Activated CD4-positive, alpha-beta T cell treated with anti-CD3 and anti-CD28 coated beads, Interleukin-2, Interleukin-4, amounts not matched to agents 100 ng/mL and 50 ng/mL, durations not matched to agents 16 hours and 8 hours (primary cell): ENCODE measurements around the gene COQ2.
"Not testable (repeated sequence)": the region's sequence is repeated elsewhere in the genome, so short reads cannot be mapped to it uniquely, and the experiment has no call there.

ENCODE experiments used
- DNase-seq: peaks from one replicate; pipeline ENCODE4 v3.0.0-alpha.2; 2020; ENCODE audit warnings: low spot score

COQ2 gene

GRCh38 chr4:83248486-83248885 is 36.1 kb downstream of the COQ2 start:
- no peak for DNase-seq

- DNase-seq = no peak
These were observed 36.9 kb downstream of the COQ2 start for GRCh38 chr4:83247415-83248357.

- no peak for DNase-seq
These were observed 43.5 kb downstream of the COQ2 start for GRCh38 chr4:83241132-83241531.

GRCh38 chr4:83240379-83240875 is 44.2 kb downstream of the COQ2 start:
- no peak for DNase-seq

- DNase-seq = no peak
These were observed 46.0 kb downstream of the COQ2 start for GRCh38 chr4:83238393-83239248.

DNA sequence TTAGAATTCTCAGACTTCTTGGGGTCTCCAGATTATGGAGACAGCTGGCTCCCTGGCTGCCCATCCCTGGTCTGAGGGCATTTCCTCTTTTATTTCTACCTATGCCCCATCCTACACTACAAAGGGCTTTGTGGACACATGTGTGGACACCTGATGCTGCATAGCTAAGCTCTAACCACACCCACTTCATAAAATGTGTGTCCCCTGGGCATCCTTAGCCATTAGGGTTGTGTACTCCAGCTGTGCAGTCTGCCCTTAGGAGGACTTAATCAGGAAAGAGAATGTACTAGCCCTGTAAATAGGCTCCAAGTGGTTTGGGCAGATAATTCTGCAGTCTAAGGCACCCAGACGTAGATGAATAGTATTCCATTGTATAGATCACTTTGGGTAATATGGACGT is 47.0 kb downstream of the COQ2 start:
- no peak for DNase-seq

DNA sequence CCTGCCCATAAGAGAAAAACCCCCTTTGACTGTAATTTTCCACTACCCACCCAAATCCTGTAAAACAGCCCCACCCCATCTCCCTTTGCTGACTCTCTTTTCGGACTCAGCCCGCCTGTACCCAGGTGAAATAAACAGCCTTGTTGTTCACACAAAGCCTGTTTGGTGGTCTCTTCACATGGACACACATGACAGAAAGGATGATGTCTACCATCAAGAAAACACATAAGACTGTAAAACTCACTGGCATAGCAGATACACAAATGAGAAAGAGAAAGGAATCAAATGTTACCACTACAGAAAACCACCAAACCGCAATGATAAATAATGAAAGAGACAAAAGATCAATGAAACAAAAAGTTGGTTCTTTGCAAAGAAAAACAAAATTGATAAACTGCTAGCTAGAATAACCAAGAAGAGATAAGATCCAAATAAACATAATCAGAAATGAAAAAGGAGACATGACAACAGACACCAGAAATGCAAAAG is 48.9 kb downstream of the COQ2 start:
- peak; percentile 81 for DNase-seq

GRCh38 chr4:83234902-83235644 is 49.5 kb downstream of the COQ2 start:
- peak; percentile 59 for DNase-seq

DNA sequence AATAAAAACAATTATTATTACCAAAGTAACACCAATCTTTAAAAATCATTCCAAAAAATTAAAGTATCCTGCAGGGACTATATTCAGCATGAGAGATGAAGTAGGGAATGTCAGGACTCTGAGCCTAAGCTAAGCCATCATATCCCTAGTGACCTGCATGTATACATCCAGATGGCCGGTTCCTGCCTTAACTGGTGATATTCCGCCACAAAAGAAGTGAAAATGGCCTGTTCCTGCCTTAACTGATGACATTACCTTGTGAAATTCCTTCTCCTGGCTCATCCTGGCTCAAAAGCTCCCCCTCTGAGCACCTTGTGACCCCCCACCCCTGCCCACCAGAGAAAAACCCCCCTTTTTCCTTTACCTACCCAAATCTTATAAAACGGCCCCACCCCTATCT is 50.2 kb downstream of the COQ2 start:
- DNase-seq = not testable (repeated sequence)

DNA sequence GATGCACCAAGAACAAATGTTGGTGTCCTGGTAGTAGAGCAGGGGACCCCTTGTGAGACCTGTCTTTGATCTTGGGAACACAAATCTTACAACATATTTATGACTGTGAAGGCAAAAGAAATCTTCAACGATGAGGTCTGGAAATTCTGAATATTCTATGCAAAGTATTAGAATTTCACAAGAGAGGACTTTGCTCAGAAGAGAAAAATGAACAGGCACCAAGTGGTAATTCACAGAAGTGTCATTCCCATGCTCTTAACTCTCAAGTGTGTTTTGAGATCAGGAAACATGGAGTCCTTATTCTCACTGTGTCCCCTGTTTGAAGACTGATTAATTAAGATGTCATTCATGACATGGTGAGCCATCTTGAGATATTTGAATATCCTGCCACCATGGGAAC is 52.5 kb downstream of the COQ2 start:
- no peak for DNase-seq

DNA sequence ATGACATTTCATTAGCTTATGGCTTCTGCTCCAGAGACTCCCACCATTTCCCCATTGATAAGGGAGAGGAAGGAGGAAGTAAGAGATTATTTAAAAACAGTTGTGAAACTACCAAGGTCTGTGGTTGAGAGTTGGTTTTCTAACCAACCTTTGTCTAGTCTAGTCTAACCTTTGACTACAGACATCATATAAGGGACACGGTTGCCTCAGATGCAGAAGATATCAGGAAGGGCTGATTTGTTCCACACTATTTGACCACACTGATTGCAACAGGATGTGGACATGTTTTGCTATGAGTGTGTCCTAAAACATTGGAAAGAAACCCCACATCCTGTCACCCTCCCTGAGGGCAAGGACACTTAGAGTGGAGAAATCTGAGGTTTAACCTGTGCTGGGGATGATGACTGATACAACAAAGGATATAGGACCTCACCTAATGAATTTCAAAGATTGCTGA is 53.0 kb downstream of the COQ2 start:
- peak; percentile 82 for DNase-seq

DNA sequence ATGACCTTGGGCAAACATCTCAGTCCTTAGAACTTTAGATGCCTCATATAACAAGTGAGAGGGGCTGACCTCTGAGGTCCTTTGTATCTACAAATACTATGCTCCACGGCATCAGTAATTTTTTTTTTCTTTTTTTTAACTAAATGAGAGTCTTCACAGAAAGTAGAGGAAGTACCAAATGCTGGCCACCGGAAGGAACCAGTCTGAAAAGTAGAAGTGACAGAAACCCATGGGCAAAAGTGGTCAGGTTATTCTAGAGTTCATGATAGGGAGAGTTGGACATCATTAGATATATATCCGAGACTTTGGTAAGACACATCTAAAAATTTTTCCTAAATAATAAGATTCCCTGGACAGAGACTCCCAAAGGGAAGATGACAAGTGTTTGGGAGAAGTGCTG is 53.7 kb downstream of the COQ2 start:
- no peak for DNase-seq

GRCh38 chr4:83229791-83230190 is 54.8 kb downstream of the COQ2 start:
- no peak for DNase-seq

DNA sequence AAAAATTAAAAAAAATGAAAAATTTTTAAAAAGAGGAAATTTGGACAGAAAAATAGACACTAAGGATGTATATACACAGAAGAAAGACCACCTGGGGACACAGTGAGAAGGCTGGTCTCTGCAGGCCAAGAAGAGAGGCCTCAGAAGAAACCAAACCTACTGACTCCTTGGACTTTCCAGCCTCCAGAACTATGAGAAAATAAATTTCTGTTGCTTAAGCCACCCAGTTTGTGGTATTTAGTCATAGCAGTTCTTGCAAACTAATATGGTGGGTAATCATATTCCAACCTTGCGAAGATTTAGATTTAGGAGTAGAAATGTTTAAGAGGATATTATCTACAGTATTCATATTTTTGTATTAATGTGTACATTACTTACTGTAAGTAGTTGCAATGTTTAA is 56.4 kb downstream of the COQ2 start:
- no peak for DNase-seq

DNA sequence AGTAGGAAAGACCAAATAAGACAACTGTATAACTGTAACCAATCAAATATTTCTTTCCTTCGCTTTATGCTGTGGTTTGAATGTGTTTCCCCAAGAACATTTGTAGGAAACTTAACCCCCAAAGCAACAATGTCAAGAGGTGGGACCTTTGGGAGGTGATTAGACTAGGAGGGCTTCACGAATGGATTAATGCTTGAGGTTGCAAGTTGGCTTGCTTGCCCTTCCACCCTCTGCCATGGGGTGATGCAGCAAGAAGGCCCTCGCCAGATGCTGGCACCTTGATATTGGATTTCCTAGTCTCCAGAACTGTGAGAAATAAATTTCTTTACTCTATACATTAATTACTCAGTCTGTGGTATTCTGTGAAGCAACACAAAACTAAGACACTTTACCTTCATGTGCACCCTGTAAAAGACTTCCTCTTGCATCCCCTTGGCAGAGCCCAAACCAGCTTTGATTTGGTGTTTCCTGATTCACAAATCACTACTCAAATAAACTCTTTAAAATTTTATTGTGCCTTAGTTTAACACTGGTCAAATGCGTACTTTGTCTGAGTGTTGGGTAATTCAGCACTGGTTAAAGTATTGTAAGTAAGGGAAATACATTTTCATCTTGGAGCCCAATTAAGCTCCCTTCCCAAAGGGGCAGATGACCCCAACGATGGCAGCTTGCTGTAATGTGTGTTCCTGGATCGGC is 59.9 kb downstream of the COQ2 start:
- DNase-seq = no peak

DNA sequence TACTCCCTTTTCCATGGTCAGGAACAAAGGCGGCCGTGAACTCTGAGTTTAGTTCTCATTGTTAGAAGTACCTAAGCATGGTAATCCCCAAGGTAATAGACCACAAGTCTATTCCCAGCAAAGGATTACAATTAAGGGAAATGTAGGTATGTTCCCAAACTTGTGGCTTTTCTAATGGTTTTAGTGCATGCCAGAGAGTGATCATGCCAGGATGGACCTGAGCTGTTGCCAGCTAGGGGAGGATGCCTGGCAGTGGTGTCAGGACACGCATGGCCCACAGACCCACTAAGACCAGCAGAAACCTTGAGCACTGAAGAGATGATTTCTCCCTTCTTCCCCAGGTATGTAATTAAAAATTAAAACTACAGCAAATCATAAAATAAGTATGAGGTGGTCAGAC is 60.8 kb downstream of the COQ2 start:
- DNase-seq = no peak

GRCh38 chr4:83221897-83222441 is 62.6 kb downstream of the COQ2 start:
- DNase-seq = no peak

DNA sequence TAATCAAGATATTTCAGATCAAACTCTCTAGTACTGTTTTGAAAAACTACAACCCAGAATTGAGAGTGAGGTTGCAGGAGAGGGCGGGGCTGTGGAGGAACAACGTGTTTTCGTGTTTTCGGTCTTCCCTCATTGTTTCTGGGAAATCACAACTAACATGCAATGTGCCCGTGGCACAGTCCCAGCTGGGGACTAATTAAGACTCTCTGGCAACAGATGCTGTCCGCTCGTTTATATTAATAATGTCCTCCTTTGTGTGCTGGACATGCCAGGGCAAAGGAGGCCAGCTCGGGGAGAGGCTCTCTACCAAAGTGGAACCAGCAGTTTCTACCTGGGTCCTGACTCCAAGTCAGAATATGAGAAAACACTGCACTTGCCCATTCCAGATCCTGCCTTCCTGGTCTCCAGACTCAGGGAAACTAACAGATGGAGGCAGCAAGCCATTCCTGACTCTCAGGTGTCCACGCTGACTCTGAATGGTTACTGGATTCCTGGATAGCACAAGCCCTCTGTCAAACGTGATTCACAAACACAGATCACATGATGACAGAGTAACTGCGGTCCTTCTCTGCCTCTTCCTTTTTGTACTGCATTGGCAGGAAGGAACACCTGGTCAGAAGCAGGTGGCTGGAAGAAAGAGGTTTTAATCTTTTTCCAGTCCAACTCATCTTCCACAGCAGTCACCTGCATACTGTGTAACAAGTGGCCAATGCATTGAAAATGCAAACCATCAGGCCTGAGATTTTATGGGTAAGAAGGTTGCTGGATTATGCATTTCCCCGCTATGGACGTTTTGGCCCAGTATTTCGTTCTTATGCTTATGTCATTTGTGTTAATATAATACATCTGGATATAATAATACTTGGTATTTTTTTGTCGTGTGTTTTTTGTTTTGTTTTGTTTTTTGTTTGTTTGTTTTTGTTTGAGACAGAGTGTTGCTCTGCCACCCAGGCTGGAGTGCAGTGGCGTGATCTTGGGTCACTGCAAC is 65.0 kb downstream of the COQ2 start:
- DNase-seq = peak; percentile 77

DNA sequence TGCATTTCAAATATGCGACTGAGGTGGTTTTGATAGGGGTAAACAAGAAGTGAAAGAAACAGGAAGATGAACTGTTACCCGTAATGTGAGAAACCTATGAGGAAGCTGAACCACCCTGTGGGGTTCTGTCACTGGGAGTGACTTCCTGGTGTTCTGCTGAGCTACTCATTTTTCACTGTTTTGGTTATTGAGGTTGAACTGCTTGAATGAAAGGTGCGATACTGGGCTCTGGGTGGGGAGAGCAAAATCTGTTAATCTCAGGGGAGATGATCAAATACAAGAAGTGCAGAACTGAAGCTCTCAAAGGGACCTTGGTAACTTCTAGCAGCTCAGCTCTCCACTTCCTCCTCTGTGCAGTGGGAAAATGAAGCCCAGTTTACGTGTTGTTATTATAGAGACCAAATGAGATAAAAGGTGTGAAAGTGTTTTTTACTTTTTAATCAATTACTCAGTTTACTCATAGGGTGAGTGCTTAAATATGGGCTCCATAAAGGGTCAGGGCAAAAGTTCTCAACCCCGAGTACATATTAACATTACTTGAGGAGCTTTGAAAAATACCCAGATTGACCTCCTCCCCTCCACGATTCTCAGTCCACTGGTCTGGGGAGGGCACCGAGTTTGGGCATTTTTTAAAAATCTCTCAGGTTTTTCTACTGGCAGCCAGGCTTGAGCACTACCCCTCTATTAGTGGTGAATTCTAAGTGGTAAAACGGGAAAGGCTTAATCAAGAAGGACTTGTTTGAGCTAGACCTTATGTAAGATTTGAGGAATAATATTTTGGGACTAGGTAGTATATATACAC is 66.7 kb downstream of the COQ2 start:
- DNase-seq = peak; percentile 91
